Right cardiac atrium (tissue), 5 donors: Measurements from ENCODE around the gene E2F7. TPM values are rescaled to one million over a fixed set of nuclear protein-coding genes. Genes with fewer than 3 reads are reported as not detected.
A peak's percentile ranks its signal among the peaks of the same experiment; 100 is the strongest.

ENCODE experiments used
- ATAC-seq, 2 donors: fragments of 200-7000 bp; cut with Tn5 transposase; one replicate each; pipeline versions ENCODE4 v1.8.0 to v1.9.1; 2020; ENCODE audit warnings: moderate library complexity in 2 of 2, mild to moderate bottlenecking in 1 of 2
- DNase-seq, 3 donors: peaks; one replicate each; pipeline ENCODE4 v3.0.0-alpha.2; 2020
- H3K27ac ChIP-seq: one replicate; pipeline ENCODE4 v1.5.1; 2013; ENCODE audit warnings: mild to moderate bottlenecking, low read length, control low read depth, moderate library complexity
- H3K27me3 ChIP-seq: one replicate; pipeline ENCODE4 v1.6.1; 2013; ENCODE audit not compliant: control insufficient read depth, insufficient read depth
- H3K4me1 ChIP-seq: one replicate; pipeline ENCODE4 v1.6.1; 2013; ENCODE audit warnings: low read length; ENCODE audit not compliant: control insufficient read depth, insufficient read depth
- H3K4me3 ChIP-seq: one replicate; pipeline ENCODE4 v1.5.1; 2013; ENCODE audit warnings: low read length, control low read depth
- H3K9me3 ChIP-seq: one replicate; pipeline ENCODE4 v1.6.1; 2013; ENCODE audit warnings: low read length; ENCODE audit not compliant: control insufficient read depth
- WGBS: extraction: QIAGEN DNeasy Blood & Tissue Kit; methylation state at CpG from one replicate; pipeline ENCODE4 v1.1.7; 2013; 5-methylcytosine and 5-hydroxymethylcytosine counted together
- intact Hi-C, 4 donors: fragments of 100-400 bp; cut with DNase I; formaldehyde crosslinking; loops; one replicate each; pipeline versions ENCODE4 v1.11.0 to v1.14.0; 2022 to 2023
- polyA plus RNA-seq: library from polyadenylated mRNA; stranded (reverse); fragments of 200-250 nt; gene quantifications from one replicate; pipeline ENCODE4 v1.2.3, GENCODE V29; 2013
- total RNA-seq, 4 donors: library from RNA; stranded (reverse); fragmentation: NEBNext Ultra II Directional; extraction: Animal tissue kit (Norgen Biotek cat#: 25700); gene quantifications; one replicate each; pipeline ENCODE4 v1.2.1, GENCODE V29; 2021
- donor health status: healthy with polysubstance abuse.
- donor health status: DM: no; HTN: yes; CAD: no.
- donor health status: DM: no; HTN: no; CAD: no.
- donor health status: DM: no; HTN: yes; CAD: no; lungs with severe emphysema.
- donor health status: DM: yes; HTN: yes; CAD: no.

Gene E2F7
- total and polyA plus RNA-seq, 5 donors: 0.09 to 0.94 (median 0.25) TPM

DNA sequence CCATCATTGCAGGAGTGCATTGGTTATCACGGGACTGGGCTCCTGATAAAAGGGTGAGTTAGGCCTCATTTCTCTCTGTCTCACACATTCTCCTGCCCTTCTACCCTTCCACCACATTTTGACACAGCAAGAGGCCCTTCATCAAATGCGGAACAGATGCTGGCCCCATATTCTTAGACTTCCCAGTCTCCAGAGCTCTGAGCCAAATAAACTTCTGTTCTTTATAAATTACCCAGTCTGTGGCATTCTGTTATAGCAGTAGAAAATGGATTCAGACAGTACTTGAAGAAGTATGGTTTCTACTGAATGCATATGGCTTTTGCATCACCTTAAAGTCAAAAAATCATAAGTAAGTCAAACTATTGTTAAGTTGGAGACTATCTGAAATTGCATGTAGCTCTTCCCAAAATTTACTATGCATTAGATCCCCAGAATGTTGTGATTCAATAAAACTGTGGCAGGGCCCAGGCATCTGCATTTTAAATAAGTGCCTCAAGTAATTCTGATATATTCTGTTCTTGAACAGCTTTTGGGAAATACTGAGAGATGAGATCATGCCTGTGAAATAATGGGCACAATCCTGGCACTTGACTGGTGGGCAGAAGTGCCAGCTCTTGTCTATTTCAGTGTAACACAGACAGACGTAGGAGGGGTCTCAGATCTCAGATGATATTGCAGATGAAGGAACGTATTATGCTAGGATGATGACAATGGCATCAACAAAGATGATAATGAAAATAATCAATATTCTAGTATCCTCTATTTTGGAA is 68.2 kb downstream of the E2F7 start:
- no peaks in the 10 kb centered on the region for H3K9me3 ChIP-seq
- no peak for ATAC-seq
- H3K27me3 ChIP-seq: no peaks in the 10 kb centered on the region
- 85% methylated on average over 4 of the region's 4 CpGs for WGBS
- H3K4me3 ChIP-seq: no peak overlapping the region
- no peaks in the 10 kb centered on the region for H3K4me1 ChIP-seq
- no peak overlapping the region for H3K27ac ChIP-seq
- intact Hi-C loops: no loop called here
- DNase-seq: no peak

- WGBS: 32% methylated on average over 1 of the region's 1 CpG
- Histone ChIP-seq H3K4me1 (no peaks in the 10 kb centered on the region), H3K27me3 (no peaks in the 10 kb centered on the region), H3K4me3 (no peak overlapping the region), H3K27ac (no peak overlapping the region), H3K9me3 (no peaks in the 10 kb centered on the region)
- intact Hi-C loops: no loop called here
- ATAC-seq (no peak), DNase-seq (no peak)
Observed at GRCh38 chr12:76990716-76991115, 74.7 kb downstream of the E2F7 start.

DNA sequence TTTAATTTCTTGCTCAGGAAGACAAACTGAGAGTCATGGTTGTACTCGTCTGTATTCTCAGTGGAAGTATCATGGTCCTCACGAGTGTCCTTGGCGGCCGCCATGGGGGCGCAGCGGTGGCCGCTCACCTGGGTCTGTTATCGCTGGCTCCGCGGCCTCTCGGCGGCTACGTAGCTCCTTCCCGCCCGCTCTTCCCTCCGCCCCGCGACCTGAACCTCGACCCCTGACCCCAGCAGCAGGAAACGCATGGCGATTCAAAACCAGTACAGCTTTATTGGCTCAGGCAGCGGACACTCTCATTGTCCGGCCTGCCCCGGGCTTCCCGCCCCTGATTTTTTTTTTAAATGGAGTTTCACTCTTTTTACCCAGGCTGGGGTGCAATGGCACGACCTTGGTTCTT is 80.8 kb downstream of the E2F7 start:
- DNase-seq: peak in 1 of 3 donors; percentile 45
- H3K9me3 ChIP-seq: no peaks in the 10 kb centered on the region
- WGBS: 95% methylated on average over 26 of the region's 26 CpGs
- no peak for ATAC-seq
- intact Hi-C loops: no loop called here
- no peaks in the 10 kb centered on the region for H3K27me3 ChIP-seq
- H3K4me3 ChIP-seq: no peak overlapping the region
- H3K27ac ChIP-seq: no peak overlapping the region
- no peaks in the 10 kb centered on the region for H3K4me1 ChIP-seq

DNA sequence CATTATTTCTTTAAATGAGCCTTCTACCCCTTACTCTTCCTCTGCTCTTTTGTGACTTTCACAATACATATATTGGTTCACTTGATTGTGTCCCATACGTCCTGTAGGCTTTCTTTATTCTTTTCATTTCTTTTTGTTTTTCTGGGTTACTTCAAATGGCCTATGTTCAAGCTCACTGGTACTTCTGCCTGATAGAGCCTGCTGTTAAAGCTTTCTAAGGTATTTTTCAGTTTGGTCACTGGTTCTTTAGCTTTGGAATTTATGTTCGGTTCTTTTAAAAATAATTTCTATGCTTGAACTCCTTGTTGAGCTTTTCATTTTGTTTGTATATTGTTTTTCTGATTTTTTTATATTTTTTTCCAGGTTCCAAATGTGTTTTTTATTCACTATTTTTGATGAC is 81.9 kb downstream of the E2F7 start:
- Histone ChIP-seq H3K4me1 (no peaks in the 10 kb centered on the region), H3K9me3 (no peaks in the 10 kb centered on the region), H3K27me3 (no peaks in the 10 kb centered on the region), H3K4me3 (no peak overlapping the region), H3K27ac (no peak overlapping the region)
- DNase-seq: no peak
- WGBS: 72% methylated on average over 2 of the region's 2 CpGs
- no peak for ATAC-seq
- intact Hi-C loops: no loop called here

- 96% methylated on average over 2 of the region's 2 CpGs for WGBS
- no peak overlapping the region for H3K4me3 ChIP-seq
- ATAC-seq (no peak), DNase-seq (no peak)
- H3K27me3 ChIP-seq: no peaks in the 10 kb centered on the region
- H3K27ac ChIP-seq: no peak overlapping the region
- intact Hi-C loops: no loop called here
- no peaks in the 10 kb centered on the region for H3K9me3 ChIP-seq
- H3K4me1 ChIP-seq: no peaks in the 10 kb centered on the region
Observed at GRCh38 chr12:76980196-76980595, 85.2 kb downstream of the E2F7 start.

- ATAC-seq (no peak), DNase-seq (no peak)
- no peaks in the 10 kb centered on the region for H3K4me1 ChIP-seq
- 41% methylated on average over 2 of the region's 2 CpGs for WGBS
- H3K27me3 ChIP-seq: no peaks in the 10 kb centered on the region
- H3K4me3 ChIP-seq: no peak overlapping the region
- intact Hi-C loops: no loop called here
- no peak overlapping the region for H3K27ac ChIP-seq
- H3K9me3 ChIP-seq: no peaks in the 10 kb centered on the region
Observed at GRCh38 chr12:76976777-76977382, 88.5 kb downstream of the E2F7 start.

Other genes with a start within 250 kb of the E2F7 start
- 10 to 100 TPM in 1 of 4 donors, 1 to 10 TPM in 3; 5.0 to 10.2 (median 6.0) TPM for gene CSRP2, start 186.6 kb downstream of the E2F7 start, total RNA-seq
- gene CSRP2, start 186.6 kb downstream of the E2F7 start, polyA plus RNA-seq: 24.0 TPM